Common myeloid progenitor, CD34-positive (primary cell): ENCODE results near the gene KCNMB2.

Source experiments
- CTCF ChIA-PET: fragments of 350-600 bp; sonication (Branson Sonifier 250); formaldehyde crosslinking; loops from one replicate; lab custom pipeline; 2021; ENCODE audit warnings: antibody characterized with exemption; lab: Charles Lee
- POLR2A ChIA-PET: fragments of 350-600 bp; sonication (Branson Sonifier 250); formaldehyde crosslinking; loops from one replicate; lab custom pipeline; 2021; ENCODE audit warnings: antibody characterized with exemption; lab: Charles Lee
- DNase-seq, 3 donors: peaks; one replicate each; pipeline versions ENCODE4 v3.0.0 to v3.0.0-alpha.2; 2013
- H3K27ac ChIP-seq, 2 experiments: 1 replicate in 1 of 2; 2 replicates in 1 of 2; pipeline ENCODE4 v1.7.0; 2013; ENCODE audit warnings: inconsistent platforms in 2 of 2, low read length in 2 of 2, mild to moderate bottlenecking in 2 of 2, low read depth in 1 of 2, moderate library complexity in 1 of 2; ENCODE audit not compliant: severe bottlenecking in 2 of 2, insufficient read depth in 1 of 2, poor library complexity in 1 of 2
- H3K27me3 ChIP-seq, 5 experiments: replicated peaks in 2 of 5; 1 replicate in 3 of 5; 2 replicates in 2 of 5; pipeline versions ENCODE4 v1.6.1 to v1.7.0; 2013; ENCODE audit warnings: low read length in 4 of 5, mild to moderate bottlenecking in 2 of 5, moderate library complexity in 2 of 5, inconsistent platforms in 1 of 5; ENCODE audit not compliant: insufficient read depth in 5 of 5, control insufficient read depth in 4 of 5
- H3K36me3 ChIP-seq, 4 experiments: 1 replicate in 2 of 4; 2 replicates in 2 of 4; pipeline versions ENCODE4 v1.6.1 to v1.7.0; 2013; ENCODE audit warnings: low read length in 3 of 4, control low read depth in 1 of 4, mild to moderate bottlenecking in 1 of 4; ENCODE audit not compliant: control insufficient read depth in 4 of 4, insufficient read depth in 4 of 4
- H3K4me1 ChIP-seq, 4 experiments: 1 replicate in 3 of 4; 2 replicates in 1 of 4; pipeline versions ENCODE4 v1.6.1 to v1.7.1; 2013; ENCODE audit warnings: low read length in 3 of 4, mild to moderate bottlenecking in 3 of 4, control low read depth in 1 of 4, inconsistent platforms in 1 of 4, moderate library complexity in 1 of 4; ENCODE audit not compliant: control insufficient read depth in 4 of 4, insufficient read depth in 4 of 4; ENCODE audit errors: control extremely low read depth in 1 of 4
- H3K4me3 ChIP-seq, 7 experiments: 1 replicate in 4 of 7; 2 replicates in 3 of 7; pipeline versions ENCODE4 v1.5.1 to v1.7.0; 2013; ENCODE audit warnings: mild to moderate bottlenecking in 7 of 7, low read length in 6 of 7, moderate library complexity in 6 of 7, inconsistent platforms in 2 of 7, low read depth in 2 of 7, control low read depth in 1 of 7; ENCODE audit not compliant: insufficient read depth in 4 of 7, control insufficient read depth in 1 of 7; ENCODE audit errors: extremely low read depth in 1 of 7
- H3K9me3 ChIP-seq, 5 experiments: 1 replicate in 4 of 5; 2 replicates in 1 of 5; pipeline versions ENCODE4 v1.6.1 to v1.7.1; 2013; ENCODE audit warnings: low read length in 4 of 5, mild to moderate bottlenecking in 2 of 5, inconsistent platforms in 1 of 5, low read depth in 1 of 5, moderate library complexity in 1 of 5; ENCODE audit not compliant: control insufficient read depth in 4 of 5, insufficient read depth in 2 of 5; ENCODE audit errors: control extremely low read depth in 1 of 5
- WGBS: methylation state at CpG from one replicate; pipeline ENCODE4 v1.1.5; 2013; ENCODE audit not compliant: insufficient coverage; 5-methylcytosine and 5-hydroxymethylcytosine counted together

KCNMB2 gene

DNA sequence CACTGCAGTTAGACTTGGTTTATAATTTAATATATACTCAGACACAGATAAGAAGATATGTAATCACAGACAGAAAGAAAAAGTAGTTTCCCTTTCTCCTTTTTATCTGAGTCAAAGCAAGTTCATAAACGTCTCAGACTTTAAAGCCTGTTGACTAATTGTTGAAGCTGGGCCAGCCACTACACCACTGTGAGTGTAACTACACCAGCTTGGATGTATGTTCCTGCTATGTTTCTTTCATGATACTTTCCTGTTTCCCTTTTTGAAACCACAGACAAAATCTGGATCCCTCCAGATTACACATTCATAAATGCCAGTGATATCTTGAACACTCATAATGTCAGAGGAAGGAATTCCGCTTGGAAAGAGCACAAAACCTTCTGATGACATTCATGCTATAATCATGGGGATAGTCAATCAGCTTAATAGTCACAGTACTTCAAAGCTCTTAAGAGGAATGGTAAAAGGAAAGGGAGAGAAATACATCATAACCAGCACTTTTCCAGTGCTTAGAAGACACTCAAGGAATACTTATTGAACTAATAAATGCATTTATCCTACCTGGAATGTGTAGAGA is 32.0 kb downstream of the KCNMB2 start:
- POLR2A ChIA-PET = no interaction called here
- DNase-seq = no peak
- Histone ChIP-seq H3K4me3 (no peak overlapping the region), H3K27me3 (no peaks in the 10 kb centered on the region), H3K9me3 (no peaks in the 10 kb centered on the region), H3K36me3 (no peaks in the 10 kb centered on the region), H3K4me1 (no peaks in the 10 kb centered on the region), H3K27ac (no peak overlapping the region)
- CTCF ChIA-PET = no interaction called here
- no CpG with 5 or more reads among the region's 2 CpGs for WGBS

DNA sequence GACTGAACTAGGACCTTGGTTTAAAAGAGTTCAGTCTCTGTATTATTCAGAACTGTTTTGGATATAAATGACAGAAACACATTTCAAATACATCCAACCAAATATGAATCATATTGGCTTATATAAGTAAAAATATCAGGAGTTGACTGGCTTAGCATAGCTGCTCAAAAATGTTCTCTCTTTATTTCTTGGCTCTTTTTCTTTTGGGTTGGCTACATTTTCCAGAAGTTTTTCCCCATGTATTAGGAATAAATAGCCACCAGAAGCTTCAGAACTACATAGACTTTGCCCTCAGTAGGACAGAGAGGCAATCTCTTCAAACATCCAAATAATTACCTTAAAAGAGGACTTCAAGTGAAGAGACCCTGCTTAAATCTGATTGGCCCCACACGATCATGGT is 32.7 kb downstream of the KCNMB2 start:
- Histone ChIP-seq H3K4me1 (no peaks in the 10 kb centered on the region), H3K36me3 (no peaks in the 10 kb centered on the region), H3K27me3 (no peaks in the 10 kb centered on the region), H3K27ac (no peak overlapping the region), H3K9me3 (no peaks in the 10 kb centered on the region), H3K4me3 (no peak overlapping the region)
- CTCF ChIA-PET = no interaction called here
- DNase-seq = no peak
- no CpG with 5 or more reads among the region's 1 CpG for WGBS
- POLR2A ChIA-PET = no interaction called here

DNA sequence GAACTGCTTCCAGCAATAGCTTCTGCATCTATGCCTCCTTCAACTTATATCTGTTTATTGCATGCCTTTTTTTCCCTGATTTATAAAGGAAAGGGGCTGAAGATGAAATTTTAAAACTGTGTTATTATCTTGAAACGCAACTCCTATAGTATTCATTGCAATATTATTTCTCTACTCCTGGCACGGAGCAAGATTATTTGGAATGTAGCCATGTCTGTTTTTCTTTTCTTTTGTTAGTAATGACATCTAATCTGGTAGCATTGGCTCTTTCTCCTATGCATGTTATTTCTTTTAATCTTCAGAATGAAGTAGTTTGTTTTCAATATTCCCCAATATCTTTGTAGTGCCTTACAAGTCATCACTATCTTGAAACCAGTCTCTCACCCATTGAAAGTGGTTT is 33.6 kb downstream of the KCNMB2 start:
- Histone ChIP-seq H3K4me3 (no peak overlapping the region), H3K27me3 (no peaks in the 10 kb centered on the region), H3K9me3 (no peaks in the 10 kb centered on the region), H3K36me3 (no peaks in the 10 kb centered on the region), H3K27ac (no peak overlapping the region), H3K4me1 (no peaks in the 10 kb centered on the region)
- ChIA-PET CTCF (no interaction called here), POLR2A (no interaction called here)
- DNase-seq = no peak
- no CpG with 5 or more reads among the region's 2 CpGs for WGBS

DNA sequence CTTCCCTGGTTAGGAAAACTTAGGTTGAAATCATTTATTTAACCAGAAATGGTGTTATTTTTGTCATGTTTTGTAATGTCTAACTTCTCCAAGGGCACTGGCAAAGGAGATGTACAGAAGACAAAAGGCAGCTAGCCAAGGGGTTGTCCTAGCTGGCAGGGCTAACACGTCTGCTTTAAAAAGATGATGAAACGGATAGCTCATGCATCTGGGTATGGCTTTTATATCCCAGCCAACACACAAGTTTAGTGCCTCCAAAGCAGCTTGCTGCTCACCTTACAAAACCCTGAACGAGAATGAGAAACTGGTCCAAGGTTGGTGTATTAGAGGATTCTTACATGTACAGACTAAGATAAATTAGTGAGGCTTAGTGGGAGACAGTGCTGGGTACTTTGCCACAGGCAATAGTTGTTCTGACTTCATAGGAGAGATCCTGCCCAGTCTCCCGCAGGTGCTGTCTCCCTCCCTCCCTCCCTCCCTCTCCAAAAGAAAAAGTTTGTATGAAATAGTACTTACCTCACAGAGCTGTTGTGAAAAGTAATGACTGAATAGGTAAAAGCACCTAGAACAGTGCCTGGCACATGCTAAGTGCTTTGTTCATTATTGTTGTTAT is 47.8 kb downstream of the KCNMB2 start:
- Histone ChIP-seq H3K27me3 (no peaks in the 10 kb centered on the region), H3K9me3 (no peaks in the 10 kb centered on the region), H3K36me3 (no peaks in the 10 kb centered on the region), H3K4me3 (no peak overlapping the region), H3K27ac (no peak overlapping the region), H3K4me1 (no peaks in the 10 kb centered on the region)
- DNase-seq = no peak
- ChIA-PET CTCF (no interaction called here), POLR2A (no interaction called here)
- 100% methylated on average over 3 of the region's 4 CpGs for WGBS

DNA sequence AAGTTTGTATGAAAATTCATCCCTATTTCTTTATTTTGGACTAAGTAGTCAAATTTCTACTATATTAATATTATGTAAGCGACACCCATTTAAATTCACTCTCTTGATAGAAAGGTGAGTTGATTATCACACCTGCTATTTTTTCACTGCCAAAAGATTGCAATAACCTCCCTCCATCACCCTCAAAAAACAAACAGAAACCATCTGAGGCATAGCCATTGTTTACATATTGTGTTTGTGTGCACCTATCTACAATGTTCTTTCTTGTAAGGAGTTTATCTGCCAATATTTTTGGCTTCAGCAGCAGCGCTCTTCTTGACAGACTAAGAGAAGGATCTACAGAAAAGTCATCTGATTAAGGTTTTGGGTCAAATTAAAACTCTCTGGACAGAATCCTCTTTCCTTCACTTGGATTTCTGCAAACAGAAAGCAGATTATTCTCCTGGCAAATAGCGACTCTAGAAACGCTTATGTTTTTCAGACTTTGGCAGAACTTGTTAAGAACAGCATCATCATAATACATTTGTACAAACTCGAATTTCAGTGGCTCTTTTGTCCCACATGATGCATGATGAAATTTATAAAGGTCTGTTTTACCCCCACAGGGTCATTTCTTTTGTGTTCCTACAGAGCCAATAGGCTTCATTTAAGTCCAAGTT is 48.6 kb downstream of the KCNMB2 start:
- Histone ChIP-seq H3K36me3 (no peaks in the 10 kb centered on the region), H3K27me3 (no peaks in the 10 kb centered on the region), H3K9me3 (no peaks in the 10 kb centered on the region), H3K4me1 (no peaks in the 10 kb centered on the region), H3K27ac (no peak overlapping the region), H3K4me3 (no peak overlapping the region)
- ChIA-PET POLR2A (no interaction called here), CTCF (interaction anchor here (2.0 kb wide), 1 partner anchor 12 kb away, joined by 5 read pairs; no protein-coding TSS in a partner anchor)
- 73% methylated on average over 3 of the region's 5 CpGs for WGBS
- no peak for DNase-seq

DNA sequence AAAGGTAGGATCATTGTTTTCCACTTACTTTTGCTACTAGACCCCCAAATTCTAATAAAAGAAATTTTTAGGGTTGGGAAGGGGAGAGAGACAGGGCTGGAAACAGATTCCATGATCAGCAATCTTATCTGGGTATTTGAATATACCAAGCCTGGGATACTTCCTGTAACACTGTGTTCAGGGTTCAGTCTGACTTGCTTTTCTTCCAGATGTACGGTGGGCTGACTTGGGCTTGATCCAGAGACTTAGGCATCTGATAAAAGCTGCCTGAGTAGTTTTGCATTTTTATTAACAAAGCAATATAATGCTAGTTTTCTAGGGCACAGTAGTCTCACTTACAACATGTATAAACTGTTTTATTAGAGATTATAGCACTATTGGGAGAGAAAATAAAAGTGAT is 49.2 kb downstream of the KCNMB2 start:
- Histone ChIP-seq H3K27ac (no peak overlapping the region), H3K9me3 (no peaks in the 10 kb centered on the region), H3K27me3 (no peaks in the 10 kb centered on the region), H3K4me1 (no peaks in the 10 kb centered on the region), H3K36me3 (no peaks in the 10 kb centered on the region), H3K4me3 (no peak overlapping the region)
- POLR2A ChIA-PET = no interaction called here
- CTCF ChIA-PET = interaction anchor here (2.0 kb wide), 1 partner anchor 12 kb away, joined by 5 read pairs; no protein-coding TSS in a partner anchor
- DNase-seq = no peak
- no CpG with 5 or more reads among the region's 1 CpG for WGBS

DNA sequence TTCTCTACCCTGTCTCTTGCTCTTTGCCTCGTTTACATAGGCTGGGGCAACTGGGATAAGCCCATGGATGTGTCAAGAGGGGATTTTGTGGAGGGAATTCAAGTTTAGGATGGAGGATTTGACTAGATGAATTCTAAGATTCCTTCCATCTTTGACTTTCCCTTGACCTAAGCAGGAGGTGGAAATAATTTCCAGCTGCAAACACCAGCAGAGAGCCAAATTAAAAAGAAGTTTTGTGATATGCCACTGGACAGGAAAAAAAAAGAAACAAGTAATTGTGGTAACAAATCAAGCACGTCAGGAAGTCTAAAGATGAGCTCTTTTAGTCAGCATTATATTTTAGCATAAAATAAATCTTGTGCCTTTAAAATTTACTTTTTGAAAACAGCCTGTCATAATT is 49.8 kb downstream of the KCNMB2 start:
- Histone ChIP-seq H3K4me3 (no peak overlapping the region), H3K27me3 (no peaks in the 10 kb centered on the region), H3K36me3 (no peaks in the 10 kb centered on the region), H3K27ac (no peak overlapping the region), H3K9me3 (no peaks in the 10 kb centered on the region), H3K4me1 (no peaks in the 10 kb centered on the region)
- DNase-seq = no peak
- WGBS = no CpG with 5 or more reads among the region's 2 CpGs
- CTCF ChIA-PET = interaction anchor here (2.0 kb wide), 1 partner anchor 11 kb away, joined by 5 read pairs; no protein-coding TSS in a partner anchor
- POLR2A ChIA-PET = no interaction called here
